K562 (cell line): ENCODE measurements around the gene PHPT1. TPM values are rescaled to one million over a fixed set of nuclear protein-coding genes. Genes with fewer than 3 reads are reported as not detected.

Experiments used
- ATF7 ChIP-seq: fragments of 450-650 bp; IDR thresholded peaks from 2 replicates; pipeline ENCODE4 v1.7.1; 2014; ENCODE audit warnings: mild to moderate bottlenecking, moderate library complexity
- ESRRA ChIP-seq: fragments of 450-650 bp; IDR thresholded peaks from 2 replicates; pipeline ENCODE4 v1.6.1; 2014; ENCODE audit warnings: low read depth, mild to moderate bottlenecking, moderate library complexity, borderline replicate concordance
- FOXJ3 ChIP-seq: sonication (generic); formaldehyde crosslinking; IDR thresholded peaks from 2 replicates; pipeline ENCODE4 v1.4.0; 2020; ENCODE audit warnings: mild to moderate bottlenecking, missing genetic modification reagents
- FOXK1 ChIP-seq: sonication (generic); formaldehyde crosslinking; IDR thresholded peaks from 2 replicates; pipeline ENCODE4 v1.8.0; 2022; ENCODE audit warnings: missing genetic modification reagents, mild to moderate bottlenecking, borderline replicate concordance
- HSF4 ChIP-seq: fragments of 250-450 bp; sonication (Bioruptor Pico); IDR thresholded peaks from 2 replicates; pipeline ENCODE4 v2.1.2; 2022; ENCODE audit warnings: mild to moderate bottlenecking, moderate library complexity, borderline replicate concordance
- NR3C1 ChIP-seq: sonication (generic); formaldehyde crosslinking; IDR thresholded peaks from 2 replicates; pipeline ENCODE4 v1.8.1; 2022; ENCODE audit warnings: missing genetic modification reagents
- POLR3A ChIP-seq: IDR thresholded peaks from 2 replicates; pipeline ENCODE4 v1.6.1; 2011; ENCODE audit warnings: borderline replicate concordance, mild to moderate bottlenecking, moderate library complexity; ENCODE audit not compliant: insufficient read length, insufficient read depth; ENCODE audit errors: extremely low read depth
- TCFL5 ChIP-seq: fragments of 250-450 bp; sonication (Bioruptor Pico); conservative IDR thresholded peaks from 2 replicates; pipeline ENCODE4 v1.6.1; 2021; ENCODE audit warnings: mild to moderate bottlenecking, moderate library complexity, matching md5 sums
- ZNF282 ChIP-seq: sonication (generic); formaldehyde crosslinking; IDR thresholded peaks from 2 replicates; pipeline ENCODE4 v1.8.1; 2023; ENCODE audit warnings: missing genetic modification reagents
- ZNF766 ChIP-seq: fragments of 200-800 bp; sonication (Bioruptor generic); conservative IDR thresholded peaks from 2 replicates; pipeline ENCODE4 v1.6.1; 2016; ENCODE audit warnings: missing genetic modification characterization, missing compliant biosample characterization
- polyA plus RNA-seq, 8 experiments: library from polyadenylated mRNA; depleted of rRNA in 4 of 8; stranded (reverse) in 5 of 8; unstranded in 3 of 8; fragments of >200 nt; fragmentation: Nextera tagmentation in 2 of 8; fragmentation: Illumina TruSeq in 1 of 8; extraction: Ambion mirVana in 2 of 8; extraction: Trizol in 1 of 8; gene quantifications; 2 replicates each; pipeline versions ENCODE4 v1.2.1 to v1.2.3, GENCODE V29; 2011 to 2014; ENCODE audit warnings: inconsistent platforms in 1 of 8, missing spikeins in 1 of 8
- total RNA-seq, 7 experiments: library from RNA; depleted of rRNA in 6 of 7; stranded (reverse); fragments of >200 nt in 6 of 7; fragmentation: Illumina TruSeq in 2 of 7; extraction: Trizol in 2 of 7; gene quantifications; 2 replicates each; pipeline versions ENCODE4 v1.2.1 to v1.2.3, GENCODE V29; 2011 to 2021; ENCODE audit warnings: low replicate concordance in 1 of 7
- TF ChIP-seq, protein P1 (sequence below): fragments of 450-650 bp; IDR thresholded peaks from 2 replicates; pipeline ENCODE4 v1.6.1; 2016; ENCODE audit warnings: low read depth
- TF ChIP-seq, protein P2 (sequence below), 2 experiments: IDR thresholded peaks; 2 replicates each; pipeline ENCODE4 v1.6.1; 2012; ENCODE audit warnings: improper control_type of control experiment in 2 of 2, low read depth in 2 of 2, low read length in 2 of 2, borderline replicate concordance in 1 of 2
- TF ChIP-seq, protein P3 (sequence below): sonication (generic); formaldehyde crosslinking; IDR thresholded peaks from 2 replicates; pipeline ENCODE4 v1.9.0; 2022; ENCODE audit warnings: mild to moderate bottlenecking, missing genetic modification reagents
- TF ChIP-seq, protein P4 (sequence below), 2 experiments: fragments of 450-650 bp; conservative IDR thresholded peaks; 2 replicates each; pipeline ENCODE4 v1.6.1; 2017; ENCODE audit warnings: mild to moderate bottlenecking in 2 of 2, moderate library complexity in 2 of 2

PHPT1 gene
- total and polyA plus RNA-seq, 9 of the 15 experiments (the other 6 are each of a cell fraction or from before 2014, with no cell fraction given): 20.9 to 166 (median 129) TPM

DNA sequence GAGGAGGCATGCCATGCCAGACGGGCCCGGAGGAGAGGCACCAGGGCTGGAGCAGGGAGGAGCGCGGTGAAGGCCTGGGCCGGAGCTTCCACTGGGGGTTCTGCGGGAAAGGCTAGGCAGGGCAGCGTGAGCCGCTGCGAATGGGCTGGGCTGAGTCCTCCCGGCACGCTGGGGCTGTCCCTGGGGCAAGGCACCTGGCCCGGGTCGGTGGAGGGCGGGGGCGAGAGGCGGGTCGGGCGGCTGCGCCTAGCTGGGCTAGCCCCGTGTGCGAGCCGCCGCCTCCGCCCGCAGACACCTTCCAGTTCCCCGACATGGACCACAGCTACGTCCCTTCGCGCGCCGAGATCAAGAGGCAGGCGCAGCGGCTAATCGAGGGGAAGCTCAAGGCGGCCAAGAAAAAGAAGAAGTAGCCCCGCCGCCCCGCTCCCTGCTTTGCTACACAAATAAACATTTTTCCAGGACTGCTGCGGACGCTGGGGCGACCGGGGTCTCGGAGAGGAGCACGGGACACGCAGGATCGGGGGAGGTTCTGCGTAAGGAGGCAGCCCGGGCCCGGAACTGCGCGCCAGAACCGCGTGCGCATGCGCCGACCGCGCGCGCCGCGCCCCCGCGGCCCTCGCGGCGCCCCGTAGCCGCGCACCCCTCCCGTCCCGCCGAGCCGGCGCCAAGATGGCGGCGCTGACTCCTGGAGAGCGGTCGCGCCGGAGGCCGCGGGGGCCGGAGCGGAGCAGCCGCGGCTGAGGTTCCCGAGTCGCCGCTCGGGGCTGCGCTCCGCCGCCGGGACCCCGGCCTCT is 41.7 kb upstream of the PHPT1 start, which contains the start of gene RABL6 (continued):
- TF ChIP-seq, protein P1, sequence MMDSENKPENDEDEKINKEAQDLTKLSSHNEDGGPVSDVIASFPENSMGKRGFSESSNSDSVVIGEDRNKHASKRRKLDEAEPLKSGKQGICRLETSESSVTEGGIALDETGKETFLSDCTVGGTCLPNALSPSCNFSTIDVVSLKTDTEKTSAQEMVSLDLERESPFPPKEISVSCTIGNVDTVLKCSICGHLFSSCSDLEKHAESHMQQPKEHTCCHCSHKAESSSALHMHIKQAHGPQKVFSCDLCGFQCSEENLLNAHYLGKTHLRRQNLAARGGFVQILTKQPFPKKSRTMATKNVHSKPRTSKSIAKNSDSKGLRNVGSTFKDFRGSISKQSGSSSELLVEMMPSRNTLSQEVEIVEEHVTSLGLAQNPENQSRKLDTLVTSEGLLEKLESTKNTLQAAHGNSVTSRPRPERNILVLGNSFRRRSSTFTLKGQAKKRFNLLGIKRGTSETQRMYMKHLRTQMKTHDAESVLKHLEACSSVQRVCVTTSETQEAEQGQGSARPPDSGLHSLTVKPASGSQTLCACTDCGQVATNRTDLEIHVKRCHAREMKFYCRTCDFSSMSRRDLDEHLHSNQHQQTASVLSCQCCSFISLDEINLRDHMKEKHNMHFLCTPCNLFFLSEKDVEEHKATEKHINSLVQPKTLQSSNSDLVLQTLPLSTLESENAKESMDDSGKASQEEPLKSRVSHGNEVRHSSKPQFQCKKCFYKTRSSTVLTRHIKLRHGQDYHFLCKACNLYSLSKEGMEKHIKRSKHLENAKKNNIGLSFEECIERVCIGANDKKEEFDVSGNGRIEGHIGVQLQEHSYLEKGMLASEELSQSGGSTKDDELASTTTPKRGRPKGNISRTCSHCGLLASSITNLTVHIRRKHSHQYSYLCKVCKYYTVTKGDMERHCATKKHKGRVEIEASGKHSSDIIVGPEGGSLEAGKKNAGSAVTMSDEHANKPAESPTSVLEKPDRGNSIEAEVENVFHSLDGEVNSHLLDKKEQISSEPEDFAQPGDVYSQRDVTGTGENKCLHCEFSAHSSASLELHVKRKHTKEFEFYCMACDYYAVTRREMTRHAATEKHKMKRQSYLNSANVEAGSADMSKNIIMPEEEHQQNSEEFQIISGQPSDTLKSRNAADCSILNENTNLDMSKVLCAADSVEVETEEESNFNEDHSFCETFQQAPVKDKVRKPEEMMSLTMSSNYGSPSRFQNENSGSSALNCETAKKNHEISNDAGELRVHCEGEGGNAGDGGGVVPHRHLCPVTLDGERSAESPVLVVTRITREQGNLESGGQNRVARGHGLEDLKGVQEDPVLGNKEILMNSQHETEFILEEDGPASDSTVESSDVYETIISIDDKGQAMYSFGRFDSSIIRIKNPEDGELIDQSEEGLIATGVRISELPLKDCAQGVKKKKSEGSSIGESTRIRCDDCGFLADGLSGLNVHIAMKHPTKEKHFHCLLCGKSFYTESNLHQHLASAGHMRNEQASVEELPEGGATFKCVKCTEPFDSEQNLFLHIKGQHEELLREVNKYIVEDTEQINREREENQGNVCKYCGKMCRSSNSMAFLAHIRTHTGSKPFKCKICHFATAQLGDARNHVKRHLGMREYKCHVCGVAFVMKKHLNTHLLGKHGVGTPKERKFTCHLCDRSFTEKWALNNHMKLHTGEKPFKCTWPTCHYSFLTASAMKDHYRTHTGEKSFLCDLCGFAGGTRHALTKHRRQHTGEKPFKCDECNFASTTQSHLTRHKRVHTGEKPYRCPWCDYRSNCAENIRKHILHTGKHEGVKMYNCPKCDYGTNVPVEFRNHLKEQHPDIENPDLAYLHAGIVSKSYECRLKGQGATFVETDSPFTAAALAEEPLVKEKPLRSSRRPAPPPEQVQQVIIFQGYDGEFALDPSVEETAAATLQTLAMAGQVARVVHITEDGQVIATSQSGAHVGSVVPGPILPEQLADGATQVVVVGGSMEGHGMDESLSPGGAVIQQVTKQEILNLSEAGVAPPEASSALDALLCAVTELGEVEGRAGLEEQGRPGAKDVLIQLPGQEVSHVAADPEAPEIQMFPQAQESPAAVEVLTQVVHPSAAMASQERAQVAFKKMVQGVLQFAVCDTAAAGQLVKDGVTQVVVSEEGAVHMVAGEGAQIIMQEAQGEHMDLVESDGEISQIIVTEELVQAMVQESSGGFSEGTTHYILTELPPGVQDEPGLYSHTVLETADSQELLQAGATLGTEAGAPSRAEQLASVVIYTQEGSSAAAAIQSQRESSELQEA: peak; percentile 85
- no peak for TF ChIP-seq TCFL5 (CRISPR knock-in tag)
- TF ChIP-seq NR3C1: no peak
- TF ChIP-seq, protein P2, sequence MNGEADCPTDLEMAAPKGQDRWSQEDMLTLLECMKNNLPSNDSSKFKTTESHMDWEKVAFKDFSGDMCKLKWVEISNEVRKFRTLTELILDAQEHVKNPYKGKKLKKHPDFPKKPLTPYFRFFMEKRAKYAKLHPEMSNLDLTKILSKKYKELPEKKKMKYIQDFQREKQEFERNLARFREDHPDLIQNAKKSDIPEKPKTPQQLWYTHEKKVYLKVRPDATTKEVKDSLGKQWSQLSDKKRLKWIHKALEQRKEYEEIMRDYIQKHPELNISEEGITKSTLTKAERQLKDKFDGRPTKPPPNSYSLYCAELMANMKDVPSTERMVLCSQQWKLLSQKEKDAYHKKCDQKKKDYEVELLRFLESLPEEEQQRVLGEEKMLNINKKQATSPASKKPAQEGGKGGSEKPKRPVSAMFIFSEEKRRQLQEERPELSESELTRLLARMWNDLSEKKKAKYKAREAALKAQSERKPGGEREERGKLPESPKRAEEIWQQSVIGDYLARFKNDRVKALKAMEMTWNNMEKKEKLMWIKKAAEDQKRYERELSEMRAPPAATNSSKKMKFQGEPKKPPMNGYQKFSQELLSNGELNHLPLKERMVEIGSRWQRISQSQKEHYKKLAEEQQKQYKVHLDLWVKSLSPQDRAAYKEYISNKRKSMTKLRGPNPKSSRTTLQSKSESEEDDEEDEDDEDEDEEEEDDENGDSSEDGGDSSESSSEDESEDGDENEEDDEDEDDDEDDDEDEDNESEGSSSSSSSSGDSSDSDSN (IDR thresholded peaks at IDR 0.05; ENCODE audit: borderline replicate concordance in 1 of 2, low read depth in 2 of 2, low read length in 2 of 2): peak in 1 of 2 experiments; percentile 55; a peak in 1 of 4 replicates
- no peak for TF ChIP-seq ZNF282 (CRISPR knock-in tag)
- peak; percentile 44; the same call in 1 of the 2 replicates for TF ChIP-seq ATF7
- TF ChIP-seq, protein P3, sequence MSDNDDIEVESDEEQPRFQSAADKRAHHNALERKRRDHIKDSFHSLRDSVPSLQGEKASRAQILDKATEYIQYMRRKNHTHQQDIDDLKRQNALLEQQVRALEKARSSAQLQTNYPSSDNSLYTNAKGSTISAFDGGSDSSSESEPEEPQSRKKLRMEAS (CRISPR knock-in tag): peak; percentile 53; the same call in 1 of the 2 replicates
- TF ChIP-seq POLR3A: no peak
- TF ChIP-seq, protein P4, sequence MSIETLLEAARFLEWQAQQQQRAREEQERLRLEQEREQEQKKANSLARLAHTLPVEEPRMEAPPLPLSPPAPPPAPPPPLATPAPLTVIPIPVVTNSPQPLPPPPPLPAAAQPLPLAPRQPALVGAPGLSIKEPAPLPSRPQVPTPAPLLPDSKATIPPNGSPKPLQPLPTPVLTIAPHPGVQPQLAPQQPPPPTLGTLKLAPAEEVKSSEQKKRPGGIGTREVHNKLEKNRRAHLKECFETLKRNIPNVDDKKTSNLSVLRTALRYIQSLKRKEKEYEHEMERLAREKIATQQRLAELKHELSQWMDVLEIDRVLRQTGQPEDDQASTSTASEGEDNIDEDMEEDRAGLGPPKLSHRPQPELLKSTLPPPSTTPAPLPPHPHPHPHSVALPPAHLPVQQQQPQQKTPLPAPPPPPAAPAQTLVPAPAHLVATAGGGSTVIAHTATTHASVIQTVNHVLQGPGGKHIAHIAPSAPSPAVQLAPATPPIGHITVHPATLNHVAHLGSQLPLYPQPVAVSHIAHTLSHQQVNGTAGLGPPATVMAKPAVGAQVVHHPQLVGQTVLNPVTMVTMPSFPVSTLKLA (conservative IDR thresholded peaks at IDR 0.05): peak in 1 of 2 experiments; percentile 58; a peak in 2 of 4 replicates
- TF ChIP-seq ZNF766 (CRISPR knock-in tag): no peak
- no peak for TF ChIP-seq HSF4 (CRISPR knock-in tag)
- TF ChIP-seq FOXJ3 (CRISPR knock-in tag): no peak
- TF ChIP-seq ESRRA: no peak
- no peak for TF ChIP-seq FOXK1 (CRISPR knock-in tag)
